IPS-18c (cell line): ENCODE results near the gene PPIL3.

Experiments
- H3K4me3 ChIP-seq: 2 replicates; pipeline ENCODE4 v1.7.0; 2013; ENCODE audit warnings: low read depth, mild to moderate bottlenecking, low read length, moderate library complexity; ENCODE audit not compliant: insufficient read depth
- H3K9me3 ChIP-seq: one replicate; pipeline ENCODE4 v1.6.1; 2013; ENCODE audit warnings: mild to moderate bottlenecking, low read length, moderate library complexity; ENCODE audit not compliant: control insufficient read depth, insufficient read depth

The PPIL3 gene

DNA sequence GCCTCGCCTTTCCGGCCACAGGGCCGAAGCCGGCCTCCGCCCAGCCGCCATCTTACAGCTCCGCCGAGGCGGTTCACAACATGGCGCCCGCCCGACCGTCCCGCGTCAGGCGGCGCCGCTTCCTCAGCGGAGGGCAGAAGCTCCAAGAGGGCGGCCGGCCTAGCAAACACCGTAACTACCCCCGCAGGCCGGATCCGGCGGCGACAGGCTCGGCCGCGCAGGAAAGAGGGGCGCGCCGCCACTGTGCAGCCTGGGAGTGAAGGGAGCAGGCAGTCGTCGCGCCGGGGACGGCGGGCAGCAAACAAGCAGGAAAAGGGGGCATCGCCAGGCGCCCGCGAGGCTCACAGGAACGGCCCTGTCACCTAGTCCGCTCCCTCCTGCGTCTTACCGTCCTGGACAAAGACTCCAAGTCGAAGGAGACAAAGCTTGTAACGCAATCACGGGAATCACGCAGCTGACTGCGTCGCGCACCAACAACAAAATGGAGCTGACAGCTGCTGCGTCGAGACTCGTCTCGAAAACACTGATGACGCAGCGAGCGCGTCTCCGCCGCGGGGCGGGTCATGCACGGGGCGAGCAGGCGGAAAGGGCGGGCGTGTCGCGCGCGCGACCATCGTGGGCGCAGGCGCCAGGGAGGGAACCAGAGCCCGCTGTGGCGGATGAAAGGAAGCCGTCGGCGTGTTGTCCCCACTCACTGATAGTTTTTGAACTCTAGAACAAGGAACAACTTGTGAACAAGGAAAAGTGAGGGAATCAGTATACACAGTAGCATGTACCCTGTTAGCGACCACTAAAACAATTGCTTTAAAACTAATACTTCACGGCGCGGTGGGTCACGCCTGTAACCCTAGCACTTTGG, 24.5 kb downstream of the PPIL3 start, which contains the start of gene CLK1:
CLK1 (minus strand) TSS at position 483 of the 859 bp plus-strand sequence. CDS start 2,796 bp downstream, outside the sequence.
- Histone ChIP-seq H3K9me3 (no peaks in the 10 kb centered on the region), H3K4me3 (peak within 1 kb of the TSS; percentile 85)

DNA sequence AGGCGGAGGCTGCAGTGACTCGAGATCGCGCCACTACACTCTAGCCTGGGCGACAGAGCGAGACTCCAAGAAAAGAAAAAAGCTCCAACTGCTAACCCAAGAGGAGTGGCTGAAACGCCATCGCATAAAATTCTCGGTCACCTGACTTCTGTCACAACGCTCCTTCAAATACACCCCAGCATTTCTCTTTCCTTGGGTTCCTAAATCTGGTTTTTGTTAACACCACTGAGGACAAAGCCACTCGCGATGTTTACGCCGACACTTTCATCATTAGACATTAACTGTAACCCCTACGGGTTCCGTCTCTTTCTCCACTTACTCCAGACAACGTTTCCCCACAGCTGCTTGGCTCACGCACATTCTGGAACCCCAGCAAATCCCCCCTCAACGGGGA, 25.1 kb downstream of the PPIL3 start:
- Histone ChIP-seq H3K4me3 (peak overlapping the region; percentile 85), H3K9me3 (no peaks in the 10 kb centered on the region)

DNA sequence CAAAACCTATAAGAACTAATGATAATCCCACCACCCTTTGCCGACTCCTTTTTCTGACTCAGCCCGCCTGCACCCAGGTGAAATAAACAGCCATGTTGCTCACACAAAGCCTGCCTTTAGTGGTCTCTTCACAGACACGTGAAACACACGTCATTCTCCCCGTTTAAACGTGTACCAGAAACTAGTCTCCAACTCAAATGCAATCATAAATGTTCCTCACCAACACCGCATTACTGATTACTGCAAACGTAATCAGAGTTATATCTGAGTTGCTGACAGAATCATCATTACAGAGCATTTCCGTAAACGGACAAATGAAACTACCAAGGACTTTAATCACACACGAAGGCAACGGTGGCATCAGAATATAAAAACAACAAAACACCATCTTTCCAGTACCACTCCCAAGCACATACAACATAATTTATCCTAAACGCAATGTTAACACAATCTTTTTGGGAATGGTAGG, 26.3 kb downstream of the PPIL3 start:
- H3K4me3 ChIP-seq, result peak overlapping the region; percentile 85
- no peaks in the 10 kb centered on the region for H3K9me3 ChIP-seq

DNA sequence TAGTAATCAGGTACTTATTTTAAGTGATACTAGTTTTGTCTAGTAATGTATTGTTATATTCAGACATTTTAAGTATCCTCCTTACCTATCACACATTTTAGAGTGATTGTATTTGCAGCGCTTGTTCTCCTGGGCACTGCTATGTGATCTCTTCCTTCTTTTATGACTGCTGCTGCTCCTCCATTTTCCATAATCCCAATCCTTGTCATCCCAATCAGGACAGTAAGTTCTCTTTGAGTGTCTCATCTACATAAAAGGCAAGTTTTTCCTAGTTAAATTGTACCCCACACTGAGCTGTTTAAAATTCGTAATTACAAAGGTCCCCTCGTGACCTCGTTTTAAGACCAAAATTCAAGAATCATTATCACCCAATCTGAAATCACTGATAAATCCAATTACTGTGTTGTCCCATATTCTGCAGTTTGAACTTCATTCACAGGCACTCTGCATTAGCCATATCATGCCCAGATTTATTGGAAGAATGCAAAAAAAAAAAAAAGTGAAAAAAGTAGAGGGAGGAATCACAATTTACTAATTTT, 27.2 kb downstream of the PPIL3 start:
- Histone ChIP-seq H3K9me3 (no peaks in the 10 kb centered on the region), H3K4me3 (no peak overlapping the region; the same call in 1 of the 2 replicates)

DNA sequence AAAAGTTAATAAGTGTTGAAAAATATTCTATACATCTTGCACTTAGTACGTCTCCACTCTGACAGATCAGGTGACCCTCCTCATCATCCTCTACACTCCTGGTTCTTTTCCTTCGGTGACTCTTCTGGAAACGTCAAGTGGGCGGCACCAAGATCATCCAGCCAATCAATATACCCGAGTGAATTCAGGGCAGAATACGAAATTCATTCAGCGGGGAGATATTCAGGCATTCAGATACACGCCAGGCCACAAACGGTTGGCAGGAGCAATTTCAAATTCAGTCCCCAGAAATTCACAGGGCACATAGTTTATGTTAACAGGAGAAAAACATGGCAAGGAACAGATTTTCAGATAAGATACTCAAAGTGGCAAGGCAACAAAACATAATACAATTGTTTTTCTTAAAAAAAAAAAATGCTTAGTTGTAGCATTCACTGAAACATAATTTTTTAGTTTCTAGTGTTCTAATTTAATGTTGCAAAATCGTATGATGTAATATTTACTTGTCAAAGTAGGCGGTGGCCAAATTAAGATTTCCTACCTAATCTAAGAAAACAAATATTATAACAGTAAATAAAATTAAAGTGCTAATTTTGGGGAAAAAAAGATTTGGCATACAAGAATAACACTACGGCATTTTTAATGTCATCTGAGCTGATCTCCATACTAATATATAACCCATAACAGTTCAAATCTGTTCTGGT, 28.6 kb downstream of the PPIL3 start:
- Histone ChIP-seq H3K9me3 (no peaks in the 10 kb centered on the region), H3K4me3 (no peak overlapping the region)

DNA sequence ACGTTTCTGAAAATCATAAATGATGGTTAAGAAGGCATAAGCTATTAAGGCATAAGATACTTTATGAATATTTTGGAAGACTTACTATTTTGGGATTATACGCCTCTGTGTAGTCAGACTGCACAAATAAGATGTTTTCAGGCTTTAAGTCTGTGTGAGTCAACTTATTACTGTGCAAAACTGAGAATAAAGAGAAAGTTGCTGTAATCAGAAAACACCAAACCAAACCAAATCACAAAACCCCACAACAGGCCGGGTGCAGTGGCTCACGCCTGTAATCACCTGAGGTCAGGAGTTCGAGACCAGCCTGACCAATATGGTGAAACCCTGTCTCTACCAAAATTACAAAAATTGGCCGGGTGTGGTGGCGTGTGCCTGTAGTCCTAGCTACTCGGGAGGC, 32.1 kb downstream of the PPIL3 start:
- Histone ChIP-seq H3K4me3 (no peak overlapping the region), H3K9me3 (no peaks in the 10 kb centered on the region)

DNA sequence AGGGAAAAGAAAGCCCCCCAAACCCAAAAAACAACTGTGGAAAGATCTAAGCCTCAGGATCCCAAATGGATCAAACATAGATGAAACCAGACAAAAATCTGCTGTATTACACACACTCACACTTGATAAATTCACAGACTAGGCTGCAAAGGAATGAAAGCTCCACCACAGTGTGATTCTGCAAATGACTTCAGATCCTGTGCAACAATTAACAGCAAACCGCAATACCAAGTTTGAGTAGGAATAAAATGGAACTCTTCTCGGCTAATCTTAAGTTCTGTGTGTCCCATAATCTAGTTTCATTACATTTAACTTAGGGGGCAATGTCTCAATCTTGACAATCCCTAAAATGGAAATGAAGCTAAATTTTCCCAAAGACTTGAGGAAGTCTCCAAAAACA, 36.3 kb downstream of the PPIL3 start:
- H3K9me3 ChIP-seq, result no peaks in the 10 kb centered on the region
- no peak overlapping the region for H3K4me3 ChIP-seq

DNA sequence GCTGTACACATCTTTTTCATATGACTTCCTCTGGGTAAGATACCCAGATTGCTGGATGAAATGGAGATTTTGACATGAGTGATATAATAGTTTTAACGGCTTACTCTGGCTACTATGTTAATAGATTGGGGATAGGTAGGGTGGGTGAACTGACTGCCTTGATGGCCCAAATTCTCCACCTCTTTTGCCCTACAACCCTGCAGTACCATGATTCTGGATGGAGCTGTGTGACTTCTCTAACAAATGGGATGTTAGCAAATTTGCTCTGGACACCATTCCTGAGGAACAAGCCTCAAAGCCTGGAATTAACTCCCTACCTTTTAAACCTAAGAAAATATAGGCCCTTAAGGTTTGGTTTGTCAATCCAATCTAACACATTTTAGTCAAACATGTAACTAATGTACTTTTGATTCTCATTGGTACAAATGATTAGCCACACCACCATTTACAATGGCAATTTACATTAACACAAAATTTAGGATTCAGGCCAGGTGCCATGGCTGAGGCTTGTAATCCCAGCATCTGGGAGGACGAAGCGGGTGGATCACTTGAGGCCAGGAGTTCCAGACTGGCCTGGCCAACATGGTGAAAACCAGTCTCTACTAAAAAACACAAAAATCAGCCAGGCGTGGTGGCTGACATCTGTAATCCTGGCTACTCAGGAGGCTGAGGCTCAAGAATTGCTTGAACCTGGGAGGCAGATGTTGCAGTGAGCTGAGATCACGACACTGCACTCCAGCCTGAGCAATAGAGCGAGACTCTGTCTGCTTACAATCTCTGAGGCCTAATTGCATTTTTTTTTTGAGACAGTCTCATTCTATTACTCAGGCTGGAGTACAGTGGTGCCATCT, 37.3 kb downstream of the PPIL3 start:
- Histone ChIP-seq H3K9me3 (no peaks in the 10 kb centered on the region), H3K4me3 (no peak overlapping the region)

DNA sequence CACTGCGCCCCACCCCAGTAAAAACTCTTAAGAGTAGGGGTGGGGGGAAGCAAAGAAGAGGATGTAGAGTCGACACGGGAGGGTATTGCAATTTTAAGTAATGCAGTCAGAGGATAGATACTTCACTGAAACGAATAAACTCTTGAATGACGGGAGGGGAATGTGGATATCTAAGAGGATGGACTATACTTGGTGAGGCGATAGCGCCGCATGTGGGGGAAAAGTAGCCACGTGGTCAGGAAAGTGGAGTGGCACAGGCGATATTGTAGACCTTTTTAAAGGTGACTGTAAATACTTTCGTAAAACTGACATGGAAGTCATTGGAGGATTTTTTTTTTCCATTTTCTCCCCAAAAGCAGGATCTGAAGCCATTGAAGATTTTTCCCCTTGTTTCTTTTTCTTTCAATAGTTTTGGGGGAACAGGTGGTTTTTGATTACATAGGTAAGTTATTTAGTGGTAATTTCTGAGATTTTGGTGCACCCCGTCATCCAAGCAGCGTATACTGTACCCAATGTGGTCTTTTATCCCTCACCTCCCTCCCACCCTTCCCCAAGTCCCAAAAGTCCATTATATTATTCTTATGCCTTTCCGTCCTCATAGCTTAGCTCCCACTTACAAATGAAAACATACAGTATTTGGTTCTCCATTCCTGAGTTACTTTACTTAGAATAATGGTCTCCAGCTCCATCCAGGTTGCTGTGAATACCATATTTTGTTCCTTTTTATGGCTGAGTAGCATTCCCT, 38.2 kb downstream of the PPIL3 start:
- H3K9me3 ChIP-seq, result no peaks in the 10 kb centered on the region

DNA sequence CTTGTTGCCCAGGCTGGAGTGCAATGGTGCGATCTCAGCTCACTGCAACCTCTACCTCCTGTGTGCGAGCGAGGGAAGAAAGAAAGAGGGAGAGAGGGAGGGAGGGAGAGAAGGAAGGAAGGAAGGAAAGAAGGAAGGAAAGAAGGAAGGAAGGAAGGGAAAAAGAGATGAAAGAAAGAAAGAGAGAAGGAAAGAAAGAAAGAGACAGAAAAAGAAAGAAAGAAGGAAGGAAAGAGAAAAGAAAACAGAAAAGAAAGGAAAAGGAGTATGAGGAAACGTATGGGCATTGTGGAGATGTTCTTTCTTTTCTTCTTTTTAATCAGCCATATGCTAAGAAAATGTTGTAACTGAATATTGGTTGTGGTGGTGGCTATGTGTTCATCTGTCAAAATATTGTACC, 40.9 kb downstream of the PPIL3 start:
- Histone ChIP-seq H3K4me3 (no peak overlapping the region), H3K9me3 (no peaks in the 10 kb centered on the region)

More for the DNA sequence above, 38.2 kb downstream of the PPIL3 start:
- no peak overlapping the region for H3K4me3 ChIP-seq

DNA sequence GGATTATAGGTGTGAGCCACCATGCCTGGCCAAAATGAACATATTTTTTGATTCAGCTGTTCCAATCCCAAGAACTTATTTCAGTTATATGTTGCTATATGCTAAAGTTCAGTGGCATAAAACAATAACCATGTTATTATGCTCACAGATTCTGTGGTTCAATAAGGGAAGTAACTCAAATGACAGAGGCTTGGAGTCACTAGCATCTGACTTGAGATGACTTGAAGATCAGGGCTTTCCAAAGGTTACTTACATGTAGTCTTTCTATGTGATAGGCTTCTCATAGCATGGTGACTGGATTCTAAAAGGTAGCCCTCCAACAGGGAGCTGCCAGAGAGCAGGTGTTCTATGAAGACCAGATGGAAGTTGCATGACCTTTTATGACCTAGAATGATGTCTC, 41.6 kb downstream of the PPIL3 start:
- no peak overlapping the region for H3K4me3 ChIP-seq
- H3K9me3 ChIP-seq, result no peaks in the 10 kb centered on the region

DNA sequence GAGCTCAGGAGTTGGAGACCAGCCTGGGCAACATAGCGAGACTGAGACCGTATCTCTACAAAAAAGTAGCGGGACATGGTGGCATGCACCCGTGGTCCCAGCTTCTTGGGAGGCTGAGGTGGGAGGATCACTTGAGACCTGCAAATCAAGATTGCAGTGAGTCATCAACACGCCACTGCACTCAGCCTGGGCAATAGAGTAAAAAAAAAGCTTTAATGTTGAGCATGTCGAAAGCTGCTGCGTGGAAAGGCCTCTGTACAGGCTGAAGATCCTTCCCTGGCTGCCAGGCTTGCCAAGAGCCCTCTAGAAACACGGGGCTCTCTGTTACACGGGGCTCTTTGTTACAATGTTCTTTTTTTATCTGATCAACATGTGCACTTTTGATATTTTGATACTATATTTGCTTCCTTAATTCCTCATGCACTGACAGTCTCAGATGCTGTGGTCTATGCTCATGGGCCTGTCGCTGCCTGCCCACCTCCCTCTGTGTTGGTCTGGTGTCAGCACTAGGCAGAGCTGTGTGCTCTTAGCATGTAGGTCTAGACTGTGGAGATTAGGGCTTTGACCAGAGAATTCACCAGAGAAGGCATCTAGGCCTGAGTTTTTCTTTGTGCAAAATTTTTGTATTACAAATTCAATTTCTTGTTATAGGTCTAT, 43.1 kb downstream of the PPIL3 start:
- Histone ChIP-seq H3K4me3 (no peak overlapping the region), H3K9me3 (no peaks in the 10 kb centered on the region)

DNA sequence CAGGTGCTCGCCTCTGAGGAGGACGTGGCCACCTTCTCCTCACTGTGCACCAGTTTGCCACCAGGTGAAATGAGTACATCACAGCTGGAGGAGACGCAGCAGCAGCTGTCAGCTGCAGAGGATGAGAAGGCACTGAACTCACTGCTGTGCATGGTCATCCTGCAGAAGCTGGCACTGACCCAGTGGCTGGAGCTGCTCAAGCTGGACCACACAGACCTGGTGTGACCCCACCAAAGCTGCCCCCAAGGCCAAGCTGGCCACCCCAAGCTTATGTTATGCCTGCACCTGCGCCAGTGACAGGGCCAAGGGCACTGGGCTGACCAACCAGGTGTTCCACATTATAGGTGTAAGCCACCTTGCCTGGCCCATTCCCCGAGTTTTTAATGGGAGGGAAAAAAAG, 43.7 kb downstream of the PPIL3 start:
- no peaks in the 10 kb centered on the region for H3K9me3 ChIP-seq

DNA sequence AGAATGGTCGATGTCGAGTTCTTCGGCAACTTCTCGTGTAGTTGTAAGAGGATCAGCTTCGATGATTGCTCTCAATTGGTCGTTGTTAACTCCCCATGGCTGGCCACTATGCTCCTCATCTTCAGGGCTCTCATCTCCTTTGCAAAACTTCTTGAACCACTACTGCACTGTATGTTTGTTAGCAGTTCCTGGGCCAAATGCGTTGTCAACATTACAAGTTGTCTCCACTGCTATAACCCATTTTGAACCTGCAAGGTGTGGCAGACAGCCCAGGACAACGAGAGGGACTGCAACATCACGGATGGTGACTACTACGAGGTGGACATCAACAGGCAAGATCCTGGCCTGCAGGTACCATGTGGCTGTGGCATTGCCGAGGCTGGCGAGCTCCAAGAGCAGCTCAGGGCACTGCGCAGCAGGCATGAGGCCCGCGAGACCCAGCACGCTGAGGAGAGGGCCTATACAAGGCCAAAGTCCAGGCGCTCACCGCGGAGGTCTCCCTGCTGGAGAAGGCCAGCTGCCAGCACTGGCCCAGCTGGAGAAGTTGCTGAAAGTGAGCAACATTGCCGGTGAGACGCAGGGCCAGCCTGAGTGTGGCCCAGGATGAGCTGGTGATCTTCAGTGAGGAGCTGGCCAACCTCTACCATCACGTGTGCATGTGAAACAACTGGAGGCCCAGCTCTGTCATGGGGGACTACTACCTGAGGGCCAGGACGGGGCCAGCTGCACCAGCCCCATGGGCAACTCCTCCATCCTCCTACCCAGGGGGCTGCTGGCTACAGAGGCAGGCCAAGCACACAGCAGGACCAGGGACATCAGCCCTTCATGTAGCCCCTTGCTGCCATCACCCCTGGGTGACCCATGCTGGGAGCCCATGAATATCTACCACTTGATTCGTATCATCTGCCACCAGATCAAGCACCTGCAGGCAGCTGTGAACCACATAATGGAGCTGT, 44.6 kb downstream of the PPIL3 start:
- Histone ChIP-seq H3K9me3 (no peaks in the 10 kb centered on the region), H3K4me3 (no peak overlapping the region)

More for the DNA sequence above, 43.7 kb downstream of the PPIL3 start:
- no peak overlapping the region for H3K4me3 ChIP-seq

DNA sequence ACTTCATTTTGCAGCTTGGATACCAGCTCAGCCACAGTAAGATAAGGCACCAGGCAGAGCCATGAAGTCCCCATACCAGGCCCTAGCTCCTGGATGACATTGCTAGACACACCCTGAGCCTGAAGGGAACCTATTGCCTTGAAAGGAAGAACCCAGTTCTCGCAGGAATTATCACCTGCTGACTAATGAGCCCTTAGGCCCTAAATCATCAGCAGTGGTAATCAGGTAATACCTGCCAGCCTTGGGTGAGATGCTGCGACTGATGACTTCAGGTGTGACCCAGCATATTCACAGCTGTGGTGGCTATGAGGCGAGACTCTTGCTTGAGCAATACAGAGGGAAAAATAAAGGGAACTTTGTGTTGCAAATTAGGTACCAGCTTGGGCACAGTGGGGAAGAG, 49.4 kb downstream of the PPIL3 start:
- no peak overlapping the region for H3K4me3 ChIP-seq
- H3K9me3 ChIP-seq, result no peaks in the 10 kb centered on the region
